ENCODE data around the gene SCIN. TPM values are rescaled to one million over a fixed set of nuclear protein-coding genes. Genes with fewer than 3 reads are reported as not detected.
"Not testable (repeated sequence)": the region's sequence is repeated elsewhere in the genome, so short reads cannot be mapped to it uniquely, and the experiment has no call there.

The SCIN gene
- 0.25 and 2.3 TPM in 2 replicates for total RNA-seq (ENCODE audit: low replicate concordance)

DNA sequence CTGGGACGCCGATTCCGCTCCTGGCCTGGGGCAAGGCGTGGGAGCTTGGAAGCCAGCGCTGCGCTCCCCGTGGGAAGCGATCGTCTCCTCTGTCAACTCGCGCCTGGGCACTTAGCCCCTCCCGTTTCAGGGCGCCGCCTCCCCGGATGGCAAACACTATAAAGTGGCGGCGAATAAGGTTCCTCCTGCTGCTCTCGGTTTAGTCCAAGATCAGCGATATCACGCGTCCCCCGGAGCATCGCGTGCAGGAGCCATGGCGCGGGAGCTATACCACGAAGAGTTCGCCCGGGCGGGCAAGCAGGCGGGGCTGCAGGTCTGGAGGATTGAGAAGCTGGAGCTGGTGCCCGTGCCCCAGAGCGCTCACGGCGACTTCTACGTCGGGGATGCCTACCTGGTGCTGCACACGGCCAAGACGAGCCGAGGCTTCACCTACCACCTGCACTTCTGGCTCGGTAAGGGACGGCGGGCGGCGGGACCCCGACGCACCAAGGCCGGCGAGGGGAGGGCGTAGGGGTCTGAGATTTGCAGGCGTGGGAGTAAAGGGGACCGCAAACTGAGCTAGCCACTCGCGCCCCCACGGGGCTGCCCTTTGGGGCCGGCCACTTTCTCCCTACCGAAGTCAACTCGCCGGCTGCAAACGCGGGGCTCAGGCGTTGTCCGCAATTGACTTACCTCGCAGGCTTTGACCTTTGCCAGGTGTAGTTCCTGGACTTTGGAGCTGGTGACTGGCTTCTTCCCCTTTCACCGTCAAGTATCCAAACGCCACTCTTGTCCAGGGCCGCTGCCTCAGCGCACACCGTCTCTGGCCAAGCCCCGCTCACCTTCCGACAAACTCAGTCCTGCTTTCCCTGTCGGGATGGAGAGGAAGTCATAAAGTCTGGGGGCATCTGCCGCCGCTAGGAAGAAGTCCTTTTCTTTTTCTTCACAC is at the start of gene SCIN:
Gene SCIN, plus strand, starts transcription at position 187 of the 928 bp plus-strand sequence. Its CDS starts 67 bp downstream, at position 254.
- H3K4me3 ChIP-seq (ENCODE audit: low read depth, low read length): peak within 1 kb of the TSS; percentile 48
- TF ChIP-seq, protein P1, sequence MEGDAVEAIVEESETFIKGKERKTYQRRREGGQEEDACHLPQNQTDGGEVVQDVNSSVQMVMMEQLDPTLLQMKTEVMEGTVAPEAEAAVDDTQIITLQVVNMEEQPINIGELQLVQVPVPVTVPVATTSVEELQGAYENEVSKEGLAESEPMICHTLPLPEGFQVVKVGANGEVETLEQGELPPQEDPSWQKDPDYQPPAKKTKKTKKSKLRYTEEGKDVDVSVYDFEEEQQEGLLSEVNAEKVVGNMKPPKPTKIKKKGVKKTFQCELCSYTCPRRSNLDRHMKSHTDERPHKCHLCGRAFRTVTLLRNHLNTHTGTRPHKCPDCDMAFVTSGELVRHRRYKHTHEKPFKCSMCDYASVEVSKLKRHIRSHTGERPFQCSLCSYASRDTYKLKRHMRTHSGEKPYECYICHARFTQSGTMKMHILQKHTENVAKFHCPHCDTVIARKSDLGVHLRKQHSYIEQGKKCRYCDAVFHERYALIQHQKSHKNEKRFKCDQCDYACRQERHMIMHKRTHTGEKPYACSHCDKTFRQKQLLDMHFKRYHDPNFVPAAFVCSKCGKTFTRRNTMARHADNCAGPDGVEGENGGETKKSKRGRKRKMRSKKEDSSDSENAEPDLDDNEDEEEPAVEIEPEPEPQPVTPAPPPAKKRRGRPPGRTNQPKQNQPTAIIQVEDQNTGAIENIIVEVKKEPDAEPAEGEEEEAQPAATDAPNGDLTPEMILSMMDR (IDR thresholded peaks at IDR 0.05; ENCODE audit: insufficient read depth, low read length): no peak
- no peak for DNase-seq (ENCODE audit: low read depth)

DNA sequence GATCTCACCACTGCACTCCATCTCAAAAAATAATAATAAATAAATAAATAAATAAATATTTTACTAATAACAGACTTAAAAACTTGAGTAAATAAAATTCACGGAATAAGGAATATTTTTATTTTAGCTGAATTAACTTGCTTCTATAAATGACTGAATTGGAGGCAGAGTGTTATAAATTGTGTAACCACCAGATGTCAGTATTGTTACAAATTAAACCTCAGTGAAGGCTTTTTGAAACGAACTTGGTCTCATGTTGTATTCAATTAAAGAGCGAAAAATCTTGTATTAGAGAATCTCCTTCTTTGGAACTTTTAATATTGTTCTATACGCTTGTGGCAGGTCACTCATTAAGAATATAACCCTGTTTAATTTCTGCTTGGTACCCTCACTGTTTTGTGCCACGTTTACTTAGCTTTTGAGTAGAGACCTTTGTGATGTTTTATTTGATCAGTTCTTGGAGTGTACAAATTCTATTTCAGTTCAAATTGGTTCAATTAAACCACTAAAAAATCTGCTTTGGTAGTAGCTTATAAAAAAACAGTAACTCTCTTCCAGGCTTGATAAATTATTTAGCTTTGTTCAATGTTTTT is 45.6 kb upstream of the SCIN start:
- DNase-seq (ENCODE audit: low read depth): peak; percentile 77
- TF ChIP-seq, protein P1 (IDR thresholded peaks at IDR 0.05; ENCODE audit: insufficient read depth, low read length): peak; percentile 46
- H3K4me3 ChIP-seq (ENCODE audit: low read depth, low read length): no peak overlapping the region

DNA sequence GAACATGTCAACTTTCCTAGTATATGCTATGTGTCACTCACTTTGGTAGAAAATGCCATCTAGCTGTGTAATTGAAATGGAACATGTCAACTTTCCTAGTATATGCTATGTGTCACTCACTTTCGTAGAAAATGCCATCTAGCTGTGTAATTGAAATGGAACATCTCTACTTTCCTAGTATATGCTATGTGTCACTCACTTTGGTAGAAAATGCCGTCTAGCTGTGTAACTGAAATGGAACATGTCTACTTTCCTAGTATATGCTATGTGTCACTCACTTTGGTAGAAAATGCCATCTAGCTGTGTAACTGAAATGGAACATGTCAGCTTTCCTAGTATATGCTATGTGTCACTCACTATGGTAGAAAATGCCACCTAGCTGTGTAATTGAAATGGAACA is 43.8 kb upstream of the SCIN start:
- not testable (repeated sequence) for H3K4me3 ChIP-seq (ENCODE audit: low read depth, low read length); DNase-seq (ENCODE audit: low read depth)

DNA sequence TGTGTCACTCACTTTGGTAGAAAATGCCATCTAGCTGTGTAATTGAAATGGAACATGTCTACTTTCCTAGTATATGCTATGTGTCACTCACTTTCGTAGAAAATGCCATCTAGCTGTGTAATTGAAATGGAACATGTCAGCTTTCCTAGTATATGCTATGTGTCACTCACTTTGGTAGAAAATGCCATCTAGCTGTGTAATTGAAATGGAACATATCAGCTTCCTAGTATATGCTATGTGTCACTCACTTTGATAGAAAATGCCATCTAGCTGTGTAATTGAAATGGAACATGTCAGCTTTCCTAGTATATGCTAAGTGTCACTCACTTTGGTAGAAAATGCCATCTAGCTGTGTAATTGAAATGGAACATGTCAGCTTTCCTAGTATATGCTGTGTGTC is 42.9 kb upstream of the SCIN start:
- H3K4me3 ChIP-seq (ENCODE audit: low read depth, low read length); DNase-seq (ENCODE audit: low read depth): not testable (repeated sequence)

DNA sequence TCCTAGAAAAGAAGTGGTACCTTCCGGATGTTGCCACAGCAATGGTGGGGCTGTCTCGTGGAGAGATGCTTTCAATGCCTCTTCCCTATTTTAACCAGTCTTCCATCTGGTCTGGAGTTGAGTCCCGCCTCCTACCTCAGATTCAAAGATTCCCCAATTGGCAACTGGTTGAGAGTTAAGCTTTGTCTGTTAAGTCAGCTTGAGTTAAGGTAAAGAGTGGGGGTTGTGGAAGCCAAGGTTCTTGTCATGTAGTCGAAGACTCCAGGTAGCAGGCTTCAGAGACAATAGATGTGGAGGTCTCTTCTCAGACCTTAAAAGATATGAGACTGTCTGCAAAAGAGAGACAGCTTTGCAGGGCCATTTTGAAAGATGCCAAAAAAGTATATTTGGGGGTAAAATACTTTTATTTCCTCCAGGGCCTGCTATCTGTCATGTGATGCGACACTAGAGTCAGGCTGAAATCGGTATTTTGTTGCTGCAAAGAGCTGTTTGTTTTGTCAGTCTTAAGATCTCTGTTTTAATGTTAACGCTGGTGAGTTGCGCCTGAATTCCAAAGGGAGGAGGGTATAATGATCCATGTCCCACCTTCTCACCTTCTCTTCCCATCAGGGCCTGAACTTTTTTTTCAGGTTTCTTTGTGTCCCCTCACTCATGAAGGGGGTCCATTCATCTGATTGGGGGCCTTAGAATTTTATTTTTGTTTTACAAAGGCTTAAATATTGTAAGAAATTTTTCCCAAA is 40.4 kb upstream of the SCIN start:
- H3K4me3 ChIP-seq (ENCODE audit: low read depth, low read length): no peak overlapping the region
- TF ChIP-seq, protein P1 (IDR thresholded peaks at IDR 0.05; ENCODE audit: insufficient read depth, low read length): no peak
- no peak for DNase-seq (ENCODE audit: low read depth)

DNA sequence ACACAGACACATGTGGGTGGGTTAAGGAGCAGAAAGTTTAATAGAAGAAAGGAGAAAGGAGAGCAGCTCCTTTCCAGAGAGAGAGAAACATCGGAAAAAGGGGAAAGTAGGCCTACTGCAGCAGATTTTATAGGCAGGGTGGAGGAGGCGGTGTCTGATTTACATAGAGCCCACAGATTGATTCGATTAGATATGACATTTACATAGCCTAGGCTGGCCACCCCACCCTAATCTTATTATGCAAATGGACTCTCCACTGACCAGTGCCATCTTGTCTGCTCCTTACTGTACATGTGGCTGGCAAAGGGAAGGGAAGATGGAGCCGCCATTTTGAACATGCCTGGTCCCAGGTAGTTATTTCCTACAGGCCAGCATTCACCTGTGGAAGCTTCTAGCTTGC is 38.7 kb upstream of the SCIN start:
- no peak overlapping the region for H3K4me3 ChIP-seq (ENCODE audit: low read depth, low read length)
- TF ChIP-seq, protein P1 (IDR thresholded peaks at IDR 0.05; ENCODE audit: insufficient read depth, low read length): no peak
- no peak for DNase-seq (ENCODE audit: low read depth)

DNA sequence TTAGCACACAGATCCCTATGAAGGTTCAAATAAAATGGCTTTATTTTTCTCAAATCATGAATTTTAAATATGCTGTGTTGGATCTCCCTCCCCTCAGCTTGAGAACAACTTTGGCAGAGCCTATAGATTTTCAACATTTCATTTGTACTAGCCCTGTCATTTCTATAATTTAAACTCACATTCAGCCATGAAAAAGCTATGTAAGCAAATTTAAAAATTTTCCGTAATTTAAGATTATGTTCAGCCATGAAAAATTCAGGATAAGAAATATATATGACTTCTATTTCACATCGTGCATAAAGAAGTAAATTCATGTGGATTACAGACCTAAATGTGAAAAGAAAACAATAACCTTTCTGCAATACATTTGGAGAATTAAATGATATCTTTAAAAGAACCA is 36.5 kb upstream of the SCIN start:
- no peak for DNase-seq (ENCODE audit: low read depth)
- no peak overlapping the region for H3K4me3 ChIP-seq (ENCODE audit: low read depth, low read length)
- TF ChIP-seq, protein P1 (IDR thresholded peaks at IDR 0.05; ENCODE audit: insufficient read depth, low read length): no peak
